HEK293T (cell line): ENCODE results near the gene NF1.
A peak's percentile ranks its signal among the peaks of the same experiment; 100 is the strongest.

Experiments
- CTCF ChIA-PET: fragments of 350-600 bp; formaldehyde crosslinking; extraction: SDS; loops from one replicate; lab custom pipeline; 2021; ENCODE audit warnings: antibody characterized with exemption, inconsistent platforms; lab: Yijun Ruan, JAX
- POLR2A ChIA-PET: fragments of 350-600 bp; formaldehyde crosslinking; extraction: SDS; loops from one replicate; lab custom pipeline; 2020; ENCODE audit warnings: antibody characterized with exemption, inconsistent platforms; lab: Yijun Ruan, JAX
- DNase-seq: peaks from one replicate; pipeline ENCODE4 v3.0.0; 2012; ENCODE audit warnings: mixed read lengths; ENCODE audit errors: extremely low spot score
- ARNT ChIP-seq: fragments of 450-650 bp; IDR thresholded peaks from 2 replicates; pipeline ENCODE4 v1.6.1; 2017; ENCODE audit warnings: mild to moderate bottlenecking
- BHLHE40 ChIP-seq: fragments of 450-650 bp; IDR thresholded peaks from 2 replicates; pipeline ENCODE4 v1.6.1; 2016; ENCODE audit warnings: mild to moderate bottlenecking, moderate library complexity, borderline replicate concordance
- CTBP1 ChIP-seq: fragments of 450-650 bp; IDR thresholded peaks from 2 replicates; pipeline ENCODE4 v1.6.1; 2016; ENCODE audit warnings: borderline replicate concordance
- ELF4 ChIP-seq: fragments of 450-650 bp; IDR thresholded peaks from 2 replicates; pipeline ENCODE4 v1.6.1; 2017; ENCODE audit warnings: antibody characterized with exemption
- FOXA1 ChIP-seq: fragments of 450-650 bp; IDR thresholded peaks from 2 replicates; pipeline ENCODE4 v1.6.1; 2016; ENCODE audit warnings: mild to moderate bottlenecking
- FOXK2 ChIP-seq: fragments of 450-650 bp; IDR thresholded peaks from 2 replicates; pipeline ENCODE4 v1.6.1; 2016; ENCODE audit warnings: mild to moderate bottlenecking
- FOXM1 ChIP-seq: fragments of 450-650 bp; IDR thresholded peaks from 2 replicates; pipeline ENCODE4 v1.6.1; 2017; ENCODE audit warnings: mild to moderate bottlenecking, borderline replicate concordance
- HDGF ChIP-seq: fragments of 450-650 bp; IDR thresholded peaks from 2 replicates; pipeline ENCODE4 v1.6.1; 2017; ENCODE audit warnings: antibody characterized with exemption, borderline replicate concordance
- L3MBTL2 ChIP-seq: fragments of 450-650 bp; conservative IDR thresholded peaks from 2 replicates; pipeline ENCODE4 v1.6.1; 2016; ENCODE audit warnings: mild to moderate bottlenecking
- LEF1 ChIP-seq: fragments of 450-650 bp; IDR thresholded peaks from 2 replicates; pipeline ENCODE4 v1.6.1; 2017; ENCODE audit warnings: mild to moderate bottlenecking, borderline replicate concordance
- NFRKB ChIP-seq: fragments of 450-650 bp; IDR thresholded peaks from 2 replicates; pipeline ENCODE4 v1.6.1; 2016; ENCODE audit warnings: mild to moderate bottlenecking, moderate library complexity
- PKNOX1 ChIP-seq: fragments of 450-650 bp; IDR thresholded peaks from 2 replicates; pipeline ENCODE4 v1.6.1; 2016
- SP1 ChIP-seq: fragments of 450-650 bp; IDR thresholded peaks from 2 replicates; pipeline ENCODE4 v1.6.1; 2017
- SUZ12 ChIP-seq: fragments of 450-650 bp; IDR thresholded peaks from 2 replicates; pipeline ENCODE4 v1.6.1; 2016; ENCODE audit warnings: mild to moderate bottlenecking
- TARDBP ChIP-seq: fragments of 450-650 bp; IDR thresholded peaks from 2 replicates; pipeline ENCODE4 v1.6.1; 2016
- ZNF384 ChIP-seq: fragments of 450-650 bp; IDR thresholded peaks from 2 replicates; pipeline ENCODE4 v1.6.1; 2016

The NF1 gene

DNA sequence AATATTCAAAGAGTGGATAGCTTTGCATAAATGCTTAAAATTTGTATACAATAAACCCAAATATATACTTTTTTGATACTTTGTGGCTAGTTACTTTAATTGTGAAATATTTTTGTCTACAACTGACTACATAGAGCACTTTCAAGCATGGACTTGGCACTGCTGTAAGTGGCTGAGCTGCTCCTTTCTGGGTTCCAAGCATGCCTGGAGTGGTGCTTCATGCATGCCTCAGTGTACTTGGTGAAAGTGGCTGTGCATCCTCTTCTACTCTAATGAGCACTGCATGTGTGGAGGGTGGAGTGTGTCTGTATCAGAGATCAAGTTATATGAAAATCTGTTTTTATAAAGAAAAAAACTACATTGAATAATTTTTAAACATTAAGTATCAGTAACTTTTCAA, 108.2 kb downstream of the NF1 start:
- DNase-seq = no peak
- POLR2A ChIA-PET = no interaction called here
- no peak for TF ChIP-seq CTBP1
- no peak for TF ChIP-seq LEF1
- TF ChIP-seq L3MBTL2 = no peak
- TF ChIP-seq FOXK2 = no peak
- TF ChIP-seq PKNOX1 = no peak
- CTCF ChIA-PET = no interaction called here

GRCh38 chr17:31211352-31212012, 116.7 kb downstream of the NF1 start:
- CTCF ChIA-PET = no interaction called here
- no peak for TF ChIP-seq ZNF384
- TF ChIP-seq CTBP1 = no peak
- no peak for TF ChIP-seq SUZ12
- TF ChIP-seq FOXA1 = no peak
- no peak for TF ChIP-seq ARNT
- no peak for TF ChIP-seq BHLHE40
- TF ChIP-seq L3MBTL2 = no peak
- no peak for TF ChIP-seq NFRKB
- TF ChIP-seq TARDBP = no peak
- no peak for TF ChIP-seq LEF1
- TF ChIP-seq FOXK2 = no peak
- no peak for TF ChIP-seq HDGF
- no peak for TF ChIP-seq PKNOX1
- TF ChIP-seq FOXM1 = no peak
- no peak for TF ChIP-seq SP1
- no peak for TF ChIP-seq ELF4
- no peak for DNase-seq
- POLR2A ChIA-PET = no interaction called here

DNA sequence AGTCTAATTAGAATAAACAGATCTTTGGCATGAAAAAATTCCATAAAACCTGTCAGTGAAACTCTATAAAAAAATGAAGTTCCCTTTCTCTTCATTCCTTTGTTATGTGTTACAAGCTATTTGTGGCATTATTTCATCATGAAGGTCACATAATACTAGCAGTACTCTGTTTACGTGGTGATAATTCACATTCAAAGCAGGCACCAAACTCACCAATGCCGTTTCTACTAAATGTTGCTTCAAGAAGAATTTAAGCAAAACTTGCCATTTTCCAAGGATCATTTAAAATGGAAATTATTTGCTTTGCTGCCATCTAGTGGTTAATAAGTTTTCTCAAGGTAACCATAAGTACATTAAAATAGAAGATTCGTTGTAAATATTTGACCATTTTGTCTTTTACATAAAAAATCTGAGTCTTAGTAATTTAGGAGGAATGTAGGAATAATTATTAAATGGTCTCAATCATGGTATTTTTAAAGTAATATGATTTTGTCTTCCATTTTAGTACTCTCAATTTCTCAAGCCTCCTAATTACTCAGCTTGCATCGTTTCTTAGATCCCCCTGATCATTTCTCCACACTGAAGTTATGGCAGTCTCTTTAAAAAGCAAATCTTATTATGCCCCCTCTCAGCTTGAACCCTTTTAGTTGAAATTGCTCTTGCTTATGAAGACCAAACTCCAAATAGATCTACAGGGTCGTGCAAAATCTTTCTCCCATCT, 121.4 kb downstream of the NF1 start:
- peak; percentile 3 for DNase-seq
- CTCF ChIA-PET = no interaction called here
- TF ChIP-seq ZNF384 (no peak), CTBP1 (no peak), LEF1 (no peak), FOXM1 (no peak), FOXK2 (no peak), FOXA1 (no peak), NFRKB (no peak), ELF4 (no peak), HDGF (no peak), PKNOX1 (no peak), SUZ12 (no peak), TARDBP (no peak), SP1 (no peak), BHLHE40 (no peak), ARNT (no peak), L3MBTL2 (no peak)
- POLR2A ChIA-PET = interaction anchor here (3.6 kb wide), 1 partner anchor 122 kb away, joined by 15 read pairs; the partner anchor contains the start of gene NF1

DNA sequence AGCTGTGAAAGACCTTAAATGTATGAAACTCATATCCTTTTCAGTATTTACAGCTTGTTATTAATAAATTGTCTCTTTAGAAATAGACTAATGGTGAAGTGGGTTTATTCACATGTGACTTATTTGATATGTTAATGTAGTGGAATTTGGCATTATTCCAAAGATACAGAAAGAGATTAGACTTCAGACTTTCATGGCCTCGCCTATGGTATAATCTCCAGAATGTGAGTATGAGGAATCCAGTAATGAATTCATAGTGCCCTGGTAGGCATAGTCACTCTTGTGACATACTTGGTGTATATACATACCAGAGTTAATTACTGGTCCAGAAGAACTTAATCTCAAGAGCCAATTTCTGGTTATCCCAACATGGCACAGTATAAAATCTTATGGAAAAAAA, 129.6 kb downstream of the NF1 start:
- DNase-seq = no peak
- TF ChIP-seq SP1 (no peak), FOXM1 (no peak), TARDBP (no peak), PKNOX1 (no peak), FOXA1 (no peak), BHLHE40 (no peak), L3MBTL2 (no peak), HDGF (no peak), ARNT (no peak), FOXK2 (no peak), NFRKB (no peak), ZNF384 (no peak), SUZ12 (no peak), LEF1 (no peak), ELF4 (no peak), CTBP1 (no peak)
- CTCF ChIA-PET = no interaction called here
- POLR2A ChIA-PET = no interaction called here

GRCh38 chr17:31225831-31226230, 131.1 kb downstream of the NF1 start:
- ChIA-PET POLR2A (no interaction called here), CTCF (no interaction called here)
- TF ChIP-seq CTBP1 = no peak
- TF ChIP-seq FOXM1 = no peak
- TF ChIP-seq HDGF = no peak
- no peak for TF ChIP-seq TARDBP
- TF ChIP-seq FOXK2 = no peak
- TF ChIP-seq PKNOX1 = no peak
- DNase-seq = no peak
